HG03575 (cell line): ENCODE results near the gene MGAT5.

Experiments used
- ATAC-seq: cut with Tn5 transposase; IDR thresholded peaks from one replicate; pipeline ENCODE4 v1.9.1; 2021; ENCODE audit not compliant: unreplicated experiment, insufficient number of reproducible peaks, low FRiP score; ENCODE audit errors: extremely low read depth

The MGAT5 gene

GRCh38 chr2:134421556-134422328 lies 167.9 kb downstream of the MGAT5 start:
- ATAC-seq: no peak

- ATAC-seq: no peak
These were observed 172.0 kb downstream of the MGAT5 start for GRCh38 chr2:134425724-134426496.

GRCh38 chr2:134426721-134427120 lies 172.8 kb downstream of the MGAT5 start:
- no peak for ATAC-seq

- ATAC-seq: no peak
These were observed 176.0 kb downstream of the MGAT5 start for GRCh38 chr2:134429886-134430285.

GRCh38 chr2:134431838-134432434 lies 178.1 kb downstream of the MGAT5 start:
- ATAC-seq: no peak

GRCh38 chr2:134432435-134432883 lies 178.6 kb downstream of the MGAT5 start:
- no peak for ATAC-seq

- ATAC-seq: no peak
These were observed 179.6 kb downstream of the MGAT5 start for GRCh38 chr2:134433469-134433868.

- ATAC-seq: no peak
These were observed 180.1 kb downstream of the MGAT5 start for GRCh38 chr2:134433979-134434378.

- ATAC-seq: no peak
These were observed 181.6 kb downstream of the MGAT5 start for GRCh38 chr2:134435505-134435904.

- no peak for ATAC-seq
These were observed 182.1 kb downstream of the MGAT5 start for GRCh38 chr2:134435936-134436335.

GRCh38 chr2:134436706-134437105 lies 182.8 kb downstream of the MGAT5 start:
- no peak for ATAC-seq

GRCh38 chr2:134438371-134438770 lies 184.5 kb downstream of the MGAT5 start:
- ATAC-seq: no peak

GRCh38 chr2:134440336-134440909 lies 186.6 kb downstream of the MGAT5 start:
- no peak for ATAC-seq

- ATAC-seq: no peak
These were observed 187.4 kb downstream of the MGAT5 start for GRCh38 chr2:134441153-134441863.

GRCh38 chr2:134443814-134444480 lies 190.1 kb downstream of the MGAT5 start:
- no peak for ATAC-seq

- ATAC-seq: no peak
These were observed 191.2 kb downstream of the MGAT5 start for GRCh38 chr2:134445116-134445515.

- no peak for ATAC-seq
These were observed 192.1 kb downstream of the MGAT5 start for GRCh38 chr2:134445985-134446382.

GRCh38 chr2:134446383-134447017 lies 192.6 kb downstream of the MGAT5 start:
- ATAC-seq: no peak
